Measurements from ENCODE around the gene SH3BP5.

DNA sequence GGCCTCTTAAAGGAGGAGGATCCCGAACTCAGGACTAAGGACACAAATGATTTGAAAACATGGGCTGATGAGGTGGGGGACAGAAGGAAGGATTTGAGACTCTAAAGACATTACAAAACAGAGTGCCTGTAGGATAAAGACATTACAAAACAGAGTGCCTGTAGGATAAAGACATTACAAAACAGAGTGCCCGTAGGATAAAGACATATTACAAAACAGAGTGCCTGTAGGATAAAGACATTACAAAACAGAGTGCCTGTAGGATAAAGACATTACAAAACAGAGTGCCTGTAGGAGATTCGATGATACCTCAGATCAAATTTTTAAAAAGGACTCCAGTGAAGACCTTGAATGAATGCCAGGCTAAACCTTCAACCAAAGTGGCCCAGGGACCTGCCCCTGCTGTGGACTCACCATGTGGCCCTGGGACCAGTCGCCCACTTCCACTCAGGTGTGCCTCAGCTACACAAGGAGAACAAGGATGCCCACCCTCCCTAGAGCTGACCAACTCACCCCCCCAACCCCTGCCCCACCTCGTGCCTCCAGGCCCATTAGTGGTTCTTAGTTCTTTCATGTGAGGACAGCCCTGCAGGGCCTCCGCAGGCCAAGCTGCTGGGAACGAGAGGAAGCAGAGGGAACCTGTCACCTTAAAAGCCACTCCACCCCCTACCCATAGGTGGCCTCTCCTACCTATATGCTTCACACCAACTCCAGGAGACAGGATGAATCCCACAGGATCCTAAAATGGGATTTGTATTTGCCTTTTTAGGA lies 59.8 kb downstream of the SH3BP5 start:
- TF ChIP-seq, protein P1, sequence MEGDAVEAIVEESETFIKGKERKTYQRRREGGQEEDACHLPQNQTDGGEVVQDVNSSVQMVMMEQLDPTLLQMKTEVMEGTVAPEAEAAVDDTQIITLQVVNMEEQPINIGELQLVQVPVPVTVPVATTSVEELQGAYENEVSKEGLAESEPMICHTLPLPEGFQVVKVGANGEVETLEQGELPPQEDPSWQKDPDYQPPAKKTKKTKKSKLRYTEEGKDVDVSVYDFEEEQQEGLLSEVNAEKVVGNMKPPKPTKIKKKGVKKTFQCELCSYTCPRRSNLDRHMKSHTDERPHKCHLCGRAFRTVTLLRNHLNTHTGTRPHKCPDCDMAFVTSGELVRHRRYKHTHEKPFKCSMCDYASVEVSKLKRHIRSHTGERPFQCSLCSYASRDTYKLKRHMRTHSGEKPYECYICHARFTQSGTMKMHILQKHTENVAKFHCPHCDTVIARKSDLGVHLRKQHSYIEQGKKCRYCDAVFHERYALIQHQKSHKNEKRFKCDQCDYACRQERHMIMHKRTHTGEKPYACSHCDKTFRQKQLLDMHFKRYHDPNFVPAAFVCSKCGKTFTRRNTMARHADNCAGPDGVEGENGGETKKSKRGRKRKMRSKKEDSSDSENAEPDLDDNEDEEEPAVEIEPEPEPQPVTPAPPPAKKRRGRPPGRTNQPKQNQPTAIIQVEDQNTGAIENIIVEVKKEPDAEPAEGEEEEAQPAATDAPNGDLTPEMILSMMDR (conservative IDR thresholded peaks at IDR 0.05 in 1 of 2, IDR thresholded peaks at IDR 0.05 in 1 of 2; ENCODE audit: low read depth in 1 of 2, low read length in 2 of 2), result no peak
- TF ChIP-seq EZH2 (IDR thresholded peaks at IDR 0.05; ENCODE audit: low read length, missing control alignments), result no peak

Data from fibroblast of lung (primary cell).